ENCODE results near the gene SNCG. TPM values are rescaled to one million over a fixed set of nuclear protein-coding genes. Genes with fewer than 3 reads are reported as not detected.

The SNCG gene
- total RNA-seq, 3 donors from 2014 or later, result 52.1 to 255 (median 53.7) TPM

GRCh38 chr10:86962981-86963310 lies 4.5 kb downstream of the SNCG start:
- H3K4me1 ChIP-seq, result peaks cover 17 to 18% of the 10 kb centered on the region in 2 donors
- H3K27ac ChIP-seq, result no peak overlapping the region
- no peaks in the 10 kb centered on the region for H3K36me3 ChIP-seq
- H3K9me3 ChIP-seq, result no peaks in the 10 kb centered on the region
- intact Hi-C loops (cut with DNase I; ENCODE audit: low total_unique reads), result no loop called here
- TF ChIP-seq POLR2AphosphoS5 (IDR thresholded peaks at IDR 0.05) (no peak), CTCF (IDR thresholded peaks at IDR 0.05) (no peak), POLR2A (IDR thresholded peaks at IDR 0.05) (no peak)
- DNase-seq (ENCODE audit: low spot score in 2 of 2), result peak in 1 of 2 donors; percentile 44
- no peak overlapping the region for H3K4me3 ChIP-seq
- no peaks in the 10 kb centered on the region for H3K27me3 ChIP-seq

GRCh38 chr10:86963341-86963919 lies 5.0 kb downstream of the SNCG start:
- no peaks in the 10 kb centered on the region for H3K27me3 ChIP-seq
- H3K4me1 ChIP-seq, result peaks cover 16 to 18% of the 10 kb centered on the region in 2 donors
- H3K27ac ChIP-seq, result no peak overlapping the region
- no peak for TF ChIP-seq POLR2AphosphoS5 (IDR thresholded peaks at IDR 0.05)
- no peak for TF ChIP-seq POLR2A (IDR thresholded peaks at IDR 0.05)
- no peak for TF ChIP-seq CTCF (IDR thresholded peaks at IDR 0.05)
- H3K36me3 ChIP-seq, result no peaks in the 10 kb centered on the region
- intact Hi-C loops (cut with DNase I; ENCODE audit: low total_unique reads), result no loop called here
- DNase-seq (ENCODE audit: low spot score in 2 of 2), result peak; percentile 13 to 25
- H3K9me3 ChIP-seq, result no peaks in the 10 kb centered on the region
- no peak overlapping the region for H3K4me3 ChIP-seq

GRCh38 chr10:86964061-86964846 lies 5.9 kb downstream of the SNCG start:
- Histone ChIP-seq H3K4me3 (no peak overlapping the region), H3K4me1 (peaks cover 11 to 19% of the 10 kb centered on the region in 2 donors), H3K36me3 (no peaks in the 10 kb centered on the region), H3K9me3 (no peaks in the 10 kb centered on the region), H3K27me3 (no peaks in the 10 kb centered on the region), H3K27ac (peak overlapping the region in 1 of 2 donors; percentile 61)
- no peak for TF ChIP-seq POLR2AphosphoS5 (IDR thresholded peaks at IDR 0.05)
- TF ChIP-seq CTCF (IDR thresholded peaks at IDR 0.05), result no peak
- no peak for TF ChIP-seq POLR2A (IDR thresholded peaks at IDR 0.05)
- intact Hi-C loops (cut with DNase I; ENCODE audit: low total_unique reads), result loop anchor here (2.0 kb wide), 1 partner anchor 27 kb away; no protein-coding TSS in a partner anchor
- DNase-seq (ENCODE audit: low spot score in 2 of 2), result peak in 1 of 2 donors; percentile 31

- no peaks in the 10 kb centered on the region for H3K27me3 ChIP-seq
- no peak for DNase-seq (ENCODE audit: low spot score in 2 of 2)
- H3K27ac ChIP-seq, result peak overlapping the region in 1 of 2 donors; percentile 61
- H3K4me3 ChIP-seq, result no peak overlapping the region
- TF ChIP-seq POLR2A (IDR thresholded peaks at IDR 0.05), result no peak
- no peak for TF ChIP-seq CTCF (IDR thresholded peaks at IDR 0.05)
- no peak for TF ChIP-seq POLR2AphosphoS5 (IDR thresholded peaks at IDR 0.05)
- H3K9me3 ChIP-seq, result no peaks in the 10 kb centered on the region
- intact Hi-C loops (cut with DNase I; ENCODE audit: low total_unique reads), result loop anchor here (2.0 kb wide), 1 partner anchor 28 kb away; no protein-coding TSS in a partner anchor
- no peaks in the 10 kb centered on the region for H3K36me3 ChIP-seq
- H3K4me1 ChIP-seq, result peaks cover 11 to 21% of the 10 kb centered on the region in 2 donors
Measured at GRCh38 chr10:86964847-86965190, 6.4 kb downstream of the SNCG start.

Data from breast epithelium (tissue), 4 donors.